HG03159 (cell line): Measurements from ENCODE around the gene PPP3CA.

Experiments used
- ATAC-seq: cut with Tn5 transposase; IDR thresholded peaks from one replicate; pipeline ENCODE4 v1.9.1; 2021; ENCODE audit warnings: mild to moderate bottlenecking, moderate library complexity; ENCODE audit not compliant: unreplicated experiment

Gene PPP3CA

DNA sequence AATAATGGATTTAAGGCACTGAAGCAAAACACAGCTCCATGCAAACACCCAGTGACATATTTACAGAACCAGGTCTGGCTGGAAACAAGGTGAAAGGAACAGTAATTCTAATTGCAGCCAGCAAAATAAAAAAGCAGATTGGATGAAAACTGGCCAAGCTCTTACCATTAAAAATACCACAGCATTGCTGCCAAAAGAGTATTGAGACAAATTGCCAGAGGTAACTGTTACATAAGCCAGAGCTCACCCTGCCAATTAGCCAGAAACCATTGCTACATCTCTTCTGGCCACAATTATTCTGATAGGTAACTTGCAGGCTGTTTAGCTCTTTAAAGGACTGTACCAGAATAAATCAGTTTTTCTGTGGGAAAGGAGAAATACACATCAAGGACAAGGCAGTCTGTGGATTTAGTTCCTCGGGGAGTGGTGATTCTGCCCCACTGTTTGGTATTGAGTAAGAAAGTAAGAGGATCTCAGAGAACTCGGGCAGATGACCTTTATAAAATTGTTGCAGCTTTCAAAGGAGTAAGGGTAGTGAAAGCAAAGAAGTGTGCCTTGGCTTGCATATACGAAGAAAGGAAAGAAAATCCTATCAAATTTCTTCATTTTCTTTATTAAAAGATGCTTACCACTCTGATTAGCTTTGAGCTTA lies 369.5 kb downstream of the PPP3CA start:
- no peak for ATAC-seq

GRCh38 chr4:100977274-100977673 lies 370.1 kb downstream of the PPP3CA start:
- no peak for ATAC-seq
